Renal cortical epithelial cell (primary cell): ENCODE measurements around the gene BABAM2. TPM values are rescaled to one million over a fixed set of nuclear protein-coding genes. Genes with fewer than 3 reads are reported as not detected.
"Not testable (repeated sequence)": the region's sequence is repeated elsewhere in the genome, so short reads cannot be mapped to it uniquely, and the experiment has no call there.

Experiments used
- DNase-seq: peaks from one replicate; pipeline ENCODE4 v3.0.0-alpha.2; 2011; ENCODE audit warnings: low read depth
- total RNA-seq: library from RNA; depleted of rRNA; stranded (reverse); fragments of >200 nt; gene quantifications from 2 replicates; pipeline ENCODE4 v1.2.3, GENCODE V29; 2014

The BABAM2 gene
- total RNA-seq, 1 donor from 2014 or later = 57.3 TPM

DNA sequence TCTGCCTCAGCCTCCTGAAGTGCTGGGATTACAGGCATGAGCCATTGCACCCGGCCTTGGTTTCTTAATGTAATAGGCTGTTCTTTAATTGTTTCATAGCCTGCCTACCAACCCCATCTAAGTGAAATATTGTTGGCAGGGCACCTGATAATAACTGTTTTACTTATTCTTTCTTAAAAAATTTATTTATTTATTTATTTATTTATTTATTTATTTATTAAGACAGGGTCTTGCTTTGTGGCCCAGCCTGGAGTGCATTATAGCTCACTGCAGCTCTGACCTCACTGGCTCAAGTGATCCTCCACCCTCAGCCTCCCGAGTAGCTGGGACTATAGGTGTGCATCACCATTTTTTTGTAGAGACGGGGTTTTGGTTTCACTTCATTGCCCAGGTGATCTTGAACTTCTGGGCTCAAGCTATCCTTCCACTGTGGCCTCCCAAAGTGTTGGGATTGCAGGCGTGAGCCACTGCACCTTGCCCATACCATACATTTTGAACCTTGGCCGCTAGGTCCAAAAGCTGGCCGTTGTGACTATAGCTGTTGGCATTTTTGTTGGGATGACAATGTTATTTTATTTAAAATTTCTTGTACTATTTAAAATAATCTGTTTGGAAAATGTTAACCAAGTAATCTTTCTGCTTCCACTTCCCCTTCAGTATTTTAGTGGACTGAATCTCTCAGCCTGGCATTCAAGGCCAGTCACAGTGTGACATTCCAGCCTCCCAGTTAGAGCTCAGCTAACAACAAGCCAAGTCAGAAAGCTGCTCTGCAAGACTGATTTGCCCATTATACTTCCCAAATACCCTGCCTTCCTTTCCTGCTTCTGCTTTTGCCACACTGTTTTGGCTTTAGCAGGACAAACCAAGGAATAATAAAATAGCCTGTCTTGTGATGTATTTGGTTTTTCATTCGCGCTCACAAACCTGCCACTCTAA lies 52.4 kb downstream of the BABAM2 start:
- DNase-seq = no peak

DNA sequence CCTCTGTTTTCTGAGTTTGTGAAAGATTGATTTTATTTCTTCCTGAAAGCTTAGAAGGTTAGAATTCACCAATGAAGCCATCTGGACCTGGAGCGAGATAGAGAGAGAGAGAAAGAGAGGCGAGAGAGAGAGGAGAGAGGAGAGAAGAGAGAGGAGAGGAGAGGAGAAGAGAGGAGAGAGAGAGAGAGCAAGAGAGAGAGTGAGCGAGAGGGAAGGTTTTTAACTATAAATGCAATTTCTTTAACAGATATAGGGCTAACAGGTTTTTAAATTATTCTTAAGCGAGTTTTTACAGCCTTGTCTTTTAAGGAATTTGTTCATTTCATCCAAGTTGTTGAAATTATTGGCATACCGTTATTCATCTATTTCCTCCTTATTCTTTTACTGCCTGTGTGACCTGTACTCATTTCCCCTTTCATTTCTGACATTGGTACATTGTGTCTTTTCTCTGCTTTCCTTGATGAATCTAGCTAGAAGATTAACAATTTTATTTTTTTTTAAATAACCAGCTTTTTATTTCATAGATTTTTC lies 56.1 kb downstream of the BABAM2 start:
- no peak for DNase-seq

- DNase-seq = no peak
Observed at GRCh38 chr2:27952070-27952469, 61.5 kb downstream of the BABAM2 start.

GRCh38 chr2:27953077-27953476 lies 62.5 kb downstream of the BABAM2 start:
- no peak for DNase-seq

- DNase-seq = peak; percentile 61
Observed at GRCh38 chr2:27954221-27954673, 63.7 kb downstream of the BABAM2 start.

- DNase-seq = peak; percentile 96
Observed at GRCh38 chr2:27954771-27955383, 64.3 kb downstream of the BABAM2 start.

DNA sequence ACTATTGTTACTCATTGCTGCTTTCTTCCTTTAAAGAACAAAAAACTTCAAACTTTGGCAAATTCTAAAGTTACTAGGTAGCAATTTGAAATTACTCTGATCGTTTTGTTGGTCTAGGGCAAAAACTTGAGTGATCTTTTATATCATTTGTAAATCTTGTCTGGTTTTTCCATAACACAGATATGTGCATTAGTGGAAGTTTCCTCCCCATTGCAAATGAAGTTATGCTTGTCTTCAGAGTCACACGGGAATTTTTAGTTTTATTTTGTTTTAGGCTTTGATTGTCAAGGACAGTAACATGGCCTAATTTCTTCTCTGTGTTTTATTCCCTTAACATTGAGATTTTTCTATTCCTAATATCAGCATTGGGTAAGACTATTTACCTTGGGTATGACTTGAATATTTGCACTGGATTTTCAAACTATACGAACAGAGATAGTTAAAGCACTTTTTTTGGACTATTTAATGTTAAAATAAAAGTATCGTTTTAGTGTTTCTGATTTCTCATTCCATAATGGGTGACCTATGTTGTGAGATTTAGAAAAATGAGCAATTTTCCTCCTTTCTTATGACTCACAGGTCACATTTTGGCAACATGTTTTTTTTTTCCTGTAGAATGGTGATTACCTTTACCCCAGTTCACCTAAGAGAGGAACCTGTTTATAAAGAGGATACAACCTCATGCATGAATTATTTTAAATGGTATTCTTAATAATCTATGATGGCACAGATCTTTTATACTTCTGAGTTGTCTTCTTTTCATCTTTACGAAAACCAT lies 65.0 kb downstream of the BABAM2 start:
- no peak for DNase-seq

- peak; percentile 49 for DNase-seq
Observed at GRCh38 chr2:27956888-27957287, 66.4 kb downstream of the BABAM2 start.

GRCh38 chr2:27958711-27959378 lies 68.3 kb downstream of the BABAM2 start:
- DNase-seq = no peak

DNA sequence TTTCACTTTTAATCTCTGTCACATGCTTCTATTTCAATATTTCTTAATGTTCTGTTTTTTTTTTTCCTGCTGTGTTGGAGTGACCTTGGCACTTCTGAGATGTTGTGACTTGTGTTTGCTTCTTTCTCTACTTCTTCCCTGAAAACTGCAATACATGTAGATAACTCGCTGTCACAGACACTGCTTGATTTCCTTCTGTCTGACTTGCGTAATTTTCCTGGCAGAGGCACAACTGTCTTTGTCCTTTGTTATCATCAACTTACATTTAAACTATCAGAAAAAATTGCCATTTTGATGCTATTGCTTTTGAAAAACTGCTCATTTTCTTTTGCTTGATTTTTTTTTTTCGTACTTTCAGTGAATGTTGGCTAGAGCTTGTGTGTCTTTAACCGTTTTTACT lies 69.0 kb downstream of the BABAM2 start:
- DNase-seq = peak; percentile 66

GRCh38 chr2:27960237-27960912 lies 69.8 kb downstream of the BABAM2 start:
- peak; percentile 95 for DNase-seq

GRCh38 chr2:27962006-27962405 lies 71.5 kb downstream of the BABAM2 start:
- no peak for DNase-seq

GRCh38 chr2:27963472-27963871 lies 72.9 kb downstream of the BABAM2 start:
- DNase-seq = no peak

- DNase-seq = no peak
Observed at GRCh38 chr2:27964067-27964466, 73.5 kb downstream of the BABAM2 start.

DNA sequence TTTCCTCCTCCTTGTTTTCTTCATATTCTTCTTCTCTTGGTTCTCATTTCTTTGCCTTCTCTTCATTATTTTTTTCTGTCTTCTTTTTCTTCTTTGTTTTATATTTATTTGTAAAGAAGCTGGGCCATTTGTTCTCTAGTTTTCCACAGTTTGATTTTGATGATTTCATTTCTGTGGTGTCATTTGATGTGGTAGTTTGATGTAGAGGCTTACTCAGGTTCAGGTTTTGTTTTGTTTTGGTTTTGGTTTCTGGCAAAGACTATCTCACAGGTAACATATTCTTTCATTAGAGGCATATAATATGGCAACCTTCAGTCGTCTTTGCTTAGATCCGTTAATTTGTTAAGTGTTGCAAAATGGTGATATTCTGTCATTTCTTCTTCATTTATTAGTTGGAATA lies 75.3 kb downstream of the BABAM2 start:
- no peak for DNase-seq

- DNase-seq = no peak
Observed at GRCh38 chr2:27966466-27966865, 75.9 kb downstream of the BABAM2 start.

DNA sequence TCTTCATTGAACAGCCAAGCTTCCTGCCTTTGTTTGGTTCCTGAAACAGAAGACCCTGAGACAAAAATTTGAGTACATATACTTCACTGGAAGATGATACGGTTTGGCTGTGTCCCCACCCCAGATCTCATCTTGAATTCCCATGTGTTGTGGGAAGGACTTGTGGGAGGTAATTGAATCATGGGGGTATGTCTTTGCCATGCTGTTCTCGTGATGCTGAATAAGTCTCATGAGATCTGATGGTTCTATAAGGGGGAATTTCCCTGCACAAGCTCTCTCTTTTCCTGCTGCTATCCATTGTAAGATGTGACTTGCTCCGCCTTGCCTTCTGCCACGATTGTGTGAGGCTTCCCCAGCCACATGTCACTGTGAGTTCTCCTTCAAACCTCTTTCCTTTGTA lies 76.5 kb downstream of the BABAM2 start:
- DNase-seq = no peak

DNA sequence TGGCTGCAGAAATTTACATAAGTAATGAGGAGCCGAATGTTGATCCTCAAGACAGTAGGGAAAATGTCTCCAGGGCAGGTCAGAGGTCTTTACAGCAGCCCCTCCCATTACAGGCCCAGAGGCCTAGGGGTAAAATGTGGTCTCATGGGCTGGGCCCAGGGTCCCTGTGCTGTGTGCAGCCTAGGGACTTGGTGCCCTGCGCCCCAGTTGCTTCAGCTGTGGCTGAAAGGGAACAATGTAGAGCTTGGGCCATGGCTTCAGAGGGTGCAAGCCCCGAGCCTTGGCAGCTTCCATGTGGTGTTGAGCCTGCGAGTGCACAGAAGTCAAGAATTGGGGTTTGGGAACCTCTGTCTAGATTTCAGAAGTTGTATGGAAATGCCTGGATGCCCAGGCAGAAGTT lies 77.5 kb downstream of the BABAM2 start:
- not testable (repeated sequence) for DNase-seq

GRCh38 chr2:27968957-27969356 lies 78.4 kb downstream of the BABAM2 start:
- not testable (repeated sequence) for DNase-seq

DNA sequence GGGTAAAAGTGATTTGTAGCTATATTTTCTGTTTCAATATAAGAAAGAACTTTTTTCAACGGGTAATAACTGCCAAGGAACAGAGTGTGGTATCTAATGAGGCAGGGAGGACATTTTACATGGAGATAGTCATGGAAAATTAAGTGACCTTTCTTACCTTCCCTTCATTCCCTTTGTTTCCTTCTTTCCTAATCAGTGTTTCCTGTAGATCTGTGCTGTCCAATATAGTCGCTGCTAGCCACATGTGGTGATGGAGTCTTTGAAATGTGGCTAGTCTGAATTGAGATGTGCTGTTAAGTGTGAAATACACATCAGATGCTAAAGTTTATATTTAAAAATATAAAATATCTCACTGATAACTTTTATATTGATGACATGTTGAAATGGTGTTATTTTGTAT lies 81.8 kb downstream of the BABAM2 start:
- no peak for DNase-seq

DNA sequence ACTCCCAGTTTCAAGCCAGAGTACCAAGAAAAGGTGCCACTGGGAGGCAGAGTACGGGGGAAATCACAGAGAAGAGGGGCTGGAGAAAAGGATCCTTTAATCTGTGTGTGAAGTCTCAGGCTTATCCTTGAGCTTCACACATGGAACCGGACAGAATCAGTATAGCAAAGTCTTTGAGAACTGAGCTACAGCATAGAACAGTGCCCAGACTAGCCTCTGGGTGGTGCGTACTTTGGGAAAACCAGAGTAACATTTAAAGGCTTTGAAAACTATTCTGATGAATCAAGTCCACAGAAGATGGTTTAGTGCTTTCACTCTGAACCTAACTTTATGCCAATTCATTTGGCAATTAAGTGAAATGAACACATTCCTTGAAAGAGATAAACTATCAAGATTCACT lies 83.1 kb downstream of the BABAM2 start:
- no peak for DNase-seq
